DMS79 (cell line): ENCODE measurements around the gene F12.

Experiments used
- DNase-seq: peaks from one replicate; lab custom pipeline; 2025; lab: John Stamatoyannopoulos, UW

F12 gene

DNA sequence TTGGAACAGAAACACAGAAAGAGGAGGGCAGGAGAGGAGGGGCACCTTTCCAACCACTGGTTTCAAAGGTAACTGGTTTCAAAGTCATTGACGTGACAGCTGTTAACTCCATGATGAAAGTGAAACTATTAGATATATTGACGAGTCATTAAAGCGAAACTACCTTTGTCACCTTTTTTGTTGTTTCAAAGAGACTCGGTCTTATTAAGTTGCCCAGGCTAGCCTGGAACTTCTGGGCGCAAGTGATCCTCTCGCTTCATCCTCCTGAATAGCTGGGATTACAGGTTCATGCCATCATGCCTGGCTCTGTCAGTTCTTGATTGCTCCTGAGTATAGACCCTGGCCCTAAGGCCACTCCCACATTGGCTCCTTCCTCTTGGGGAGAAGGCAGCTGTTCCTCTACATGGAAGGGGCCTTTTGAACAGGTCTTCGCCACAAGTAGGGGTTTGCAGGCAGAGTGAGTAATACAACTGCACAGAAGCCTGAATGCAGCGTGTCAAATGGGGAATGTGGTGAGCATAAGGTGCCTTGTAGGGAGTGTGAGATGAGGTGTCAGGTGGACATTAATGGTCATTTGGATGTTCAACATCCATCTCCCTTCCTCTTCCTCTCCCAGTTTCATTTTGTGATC, 3.4 kb upstream of the F12 start:
- no peak for DNase-seq

DNA sequence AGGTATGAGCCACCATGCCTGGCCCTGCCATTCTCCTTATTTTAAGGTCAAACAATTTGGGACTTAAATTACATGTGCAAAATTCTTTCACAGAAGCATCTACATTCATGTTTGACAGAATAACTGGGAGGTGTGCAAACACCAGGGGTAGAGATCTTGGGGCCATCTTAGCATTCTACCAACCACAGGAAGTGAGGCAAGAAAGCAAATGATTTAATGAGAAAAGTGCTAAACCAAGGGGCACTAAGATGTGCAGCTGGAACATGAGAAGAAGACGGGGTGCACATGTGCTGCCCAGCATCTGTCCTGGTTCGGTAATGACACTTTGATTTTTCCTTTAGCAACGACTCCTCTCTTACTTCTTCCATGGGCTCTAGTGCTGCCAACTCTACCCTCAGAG, 1.2 kb upstream of the F12 start:
- no peak for DNase-seq

DNA sequence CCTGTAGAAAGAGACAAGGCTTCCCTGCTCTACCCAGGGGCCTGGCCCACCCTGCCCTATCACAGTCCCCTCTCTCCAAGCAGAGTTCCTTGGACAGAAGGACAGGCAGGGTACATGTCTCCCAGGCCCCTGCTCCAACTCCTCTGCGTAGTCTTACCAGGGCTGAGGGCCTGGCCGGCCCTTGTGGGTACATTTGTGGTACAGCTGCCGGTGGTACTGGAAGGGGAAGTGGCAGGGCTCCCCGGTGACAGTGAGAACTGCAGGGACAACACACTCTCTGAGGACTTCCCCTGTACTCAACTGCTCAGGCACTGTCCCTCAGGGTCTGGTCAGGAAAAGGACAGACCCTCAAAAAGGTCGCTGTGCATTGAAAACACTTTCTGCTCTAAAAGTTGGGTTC, 3.6 kb downstream of the F12 start:
- DNase-seq, result no peak

DNA sequence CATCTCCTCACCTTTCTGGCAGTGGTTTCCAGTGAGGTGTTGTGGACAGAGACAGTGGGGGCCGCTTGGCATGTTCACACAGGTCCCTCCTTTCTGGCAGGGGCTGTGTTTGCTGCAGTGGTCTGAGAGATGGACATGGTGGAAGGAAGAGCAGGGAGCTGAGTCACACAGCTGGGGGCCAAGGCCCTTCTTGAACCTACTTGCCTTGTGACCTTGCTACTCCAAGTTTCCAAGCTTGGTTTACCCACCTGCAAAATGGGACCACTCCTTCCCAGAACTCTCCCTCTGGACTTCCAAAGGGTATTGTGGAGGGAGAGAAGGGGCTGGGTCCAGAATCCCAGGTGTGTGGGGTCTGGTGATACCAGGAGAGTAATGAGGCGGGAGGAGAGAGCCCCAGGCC, 4.1 kb downstream of the F12 start:
- DNase-seq, result no peak

DNA sequence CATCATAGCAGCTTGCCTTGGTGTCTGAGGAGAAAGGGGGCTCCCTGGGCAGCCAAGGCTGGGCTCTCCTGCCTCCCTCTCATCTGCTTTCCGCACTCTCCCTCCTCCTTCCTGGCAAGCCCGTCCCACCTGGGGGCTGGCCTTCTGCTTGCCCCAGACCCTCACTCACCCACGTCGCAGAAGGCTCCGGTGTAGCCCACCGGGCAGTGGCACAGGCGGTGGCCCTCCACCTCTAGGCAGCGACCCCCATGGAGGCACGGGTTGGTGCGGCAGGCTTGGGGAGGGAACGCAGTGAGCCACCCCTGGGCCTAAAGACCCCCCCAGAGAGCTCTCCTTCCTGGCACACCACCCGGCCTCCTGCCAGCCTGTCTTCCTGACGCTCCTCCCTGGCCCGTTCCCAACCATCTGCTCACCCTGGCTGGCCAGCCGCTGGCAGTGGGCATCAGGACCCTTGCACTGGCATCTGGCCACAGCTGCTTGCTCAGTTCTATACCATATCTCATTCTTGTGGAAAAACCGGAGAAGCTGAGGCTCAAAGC, 4.7 kb downstream of the F12 start:
- no peak for DNase-seq

DNA sequence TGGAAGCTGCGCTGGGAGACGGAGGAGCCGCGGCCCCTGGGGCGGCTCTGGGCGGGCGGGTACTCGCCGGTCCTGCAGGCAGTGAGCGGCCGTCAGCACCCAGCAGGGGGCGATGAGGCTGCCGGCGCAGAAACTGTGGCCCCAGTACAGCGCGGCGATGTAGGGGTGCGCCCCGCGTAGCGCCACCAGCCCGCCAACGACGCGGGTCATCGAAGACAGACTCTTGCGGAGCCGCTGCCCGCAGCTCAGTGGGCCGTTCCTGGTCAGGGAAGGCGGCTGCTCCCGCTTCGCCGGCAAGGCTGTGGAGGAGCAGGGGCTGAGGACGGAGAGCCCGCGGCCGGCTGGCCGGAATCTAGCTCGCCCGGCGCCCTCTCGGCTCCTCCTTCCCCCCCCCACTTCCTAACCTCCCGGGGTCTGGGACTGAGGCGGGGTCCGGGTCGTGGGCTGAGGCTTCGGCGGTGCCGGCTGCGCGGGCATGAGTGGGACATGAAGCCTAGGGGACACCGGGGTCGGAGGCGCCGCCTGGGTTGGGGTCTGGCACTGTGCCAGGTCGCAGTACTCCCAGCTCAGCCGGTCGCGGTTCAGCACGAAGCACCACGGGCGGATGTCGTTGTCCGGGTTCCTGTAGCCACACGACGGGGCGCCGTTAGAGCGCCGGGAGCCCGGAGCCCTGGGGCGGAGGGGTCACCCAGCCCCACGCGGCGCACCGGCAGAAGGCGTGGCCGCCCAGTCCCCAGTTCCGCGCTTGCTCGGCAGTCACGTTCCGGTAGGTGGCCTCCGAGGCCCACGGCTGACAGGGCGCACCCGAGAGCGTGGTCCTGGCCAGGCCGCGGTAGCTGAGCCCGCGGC, 5.3 kb downstream of the F12 start:
- no peak for DNase-seq

DNA sequence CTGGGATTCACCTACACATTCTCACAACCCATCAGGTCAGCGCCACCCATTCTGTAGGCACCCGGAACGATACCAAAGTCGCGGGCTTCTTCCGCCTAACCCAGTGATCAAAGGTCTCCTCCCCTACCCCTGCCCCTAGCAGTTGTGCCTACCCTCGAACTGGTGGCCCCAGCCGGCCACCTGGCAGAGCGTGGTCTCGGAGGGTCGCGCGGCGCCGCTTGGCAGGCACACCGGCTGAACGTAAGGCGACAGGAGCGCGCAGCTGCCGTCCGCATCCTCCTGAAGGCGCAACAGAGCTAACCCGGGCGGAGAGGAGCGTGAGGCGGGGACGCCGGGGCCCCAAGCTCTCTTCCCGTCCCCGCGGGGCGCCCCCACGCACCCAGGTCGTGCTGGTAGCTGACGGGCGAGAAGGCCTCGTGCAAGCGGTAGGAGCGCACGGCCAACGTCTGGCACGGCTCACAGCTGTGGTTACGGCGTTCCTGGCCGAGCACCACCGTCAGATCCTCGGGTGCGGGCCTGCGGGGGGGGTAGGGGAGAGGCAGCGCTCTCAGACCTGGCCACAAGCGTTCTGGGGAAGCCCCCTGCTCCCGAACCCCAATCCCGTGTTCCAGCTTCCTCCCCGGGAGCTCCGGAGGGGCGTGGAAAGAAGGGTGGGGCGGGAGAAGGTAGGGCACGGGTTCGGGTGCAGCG, 6.1 kb downstream of the F12 start:
- peak; percentile 22 for DNase-seq

DNA sequence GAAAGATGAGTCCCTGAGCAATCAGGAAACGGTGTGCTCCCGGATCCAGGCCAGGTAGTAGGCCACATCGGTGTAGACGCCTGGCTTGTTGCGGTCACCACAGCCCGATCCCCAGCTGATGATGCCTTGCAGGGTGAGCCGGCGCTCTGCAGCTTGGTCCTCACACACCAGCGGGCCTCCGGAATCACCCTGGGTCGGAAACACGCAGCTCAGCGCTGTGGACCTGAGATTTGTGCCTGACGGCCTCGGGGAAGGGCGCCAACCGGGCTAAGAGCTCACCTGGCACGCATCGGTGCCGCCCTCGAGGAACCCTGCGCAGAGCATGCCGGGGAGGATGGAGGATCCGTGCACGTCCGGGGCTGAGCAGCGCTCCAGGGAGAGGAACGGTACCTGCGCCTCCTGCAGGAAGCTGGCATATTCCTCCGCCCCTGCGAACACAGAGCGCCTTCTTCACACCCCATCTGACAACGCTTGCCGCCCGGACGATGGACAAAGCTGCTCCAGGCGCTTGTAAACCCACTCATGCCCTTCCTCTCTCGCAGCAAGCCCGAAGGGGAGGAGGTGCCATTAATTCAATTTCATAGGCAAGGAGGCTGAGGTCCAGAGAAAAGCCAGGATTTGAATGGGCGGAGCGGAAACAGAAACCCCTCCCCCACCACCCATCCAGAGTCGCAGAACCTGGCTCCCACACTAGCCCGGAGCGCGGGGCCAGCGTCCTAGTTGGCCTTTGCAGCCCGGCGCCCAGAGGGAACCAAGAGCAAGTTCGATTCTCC, 6.9 kb downstream of the F12 start:
- DNase-seq, result peak; percentile 53

DNA sequence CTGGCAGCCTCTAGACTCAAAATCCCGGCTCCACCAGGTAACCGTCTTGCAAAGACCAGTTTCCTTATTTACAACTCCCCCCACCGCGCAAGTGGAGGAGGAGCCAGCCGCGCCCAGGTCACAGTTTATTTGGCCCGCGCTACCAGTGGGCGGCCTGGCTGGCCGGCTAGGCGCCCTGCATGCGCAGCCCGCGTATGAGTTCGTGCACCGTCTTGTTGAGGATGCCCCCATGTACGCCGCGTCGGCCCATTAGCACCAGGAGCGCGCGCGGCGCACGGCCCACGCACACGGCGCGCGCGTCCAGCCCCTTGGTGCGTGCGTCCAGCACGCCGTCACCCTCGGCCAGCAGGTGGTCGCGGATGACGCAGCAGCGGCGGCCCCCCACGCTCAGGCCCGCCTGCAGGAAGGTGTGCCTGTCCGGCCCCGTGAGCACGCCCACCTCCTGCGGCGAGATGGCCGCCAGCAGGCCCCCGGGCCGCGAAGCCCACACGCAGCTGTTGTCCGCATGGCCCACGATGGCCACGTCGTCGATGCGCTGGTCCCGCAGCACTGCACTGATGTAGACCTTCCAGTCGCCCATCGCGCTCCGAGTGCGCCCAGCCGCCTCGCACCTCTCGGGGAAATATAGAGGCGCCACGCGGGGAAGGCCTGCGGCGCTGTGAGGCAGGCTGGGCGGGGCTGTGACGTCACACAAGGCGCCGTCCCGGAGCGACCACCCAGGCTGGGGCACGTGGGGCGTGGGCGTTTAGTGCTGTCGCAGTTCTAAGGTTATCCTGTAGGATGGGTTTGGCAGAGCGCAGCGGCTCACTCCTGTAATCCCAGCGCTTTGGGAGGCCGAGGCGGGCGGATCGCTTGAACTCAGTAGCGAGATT, 9.1 kb downstream of the F12 start, which contains the start of gene PFN3:
Gene PFN3, minus strand, starts transcription at position 665 of the 872 bp plus-strand sequence. Its CDS starts 85 bp downstream, at position 580.
- no peak for DNase-seq

DNA sequence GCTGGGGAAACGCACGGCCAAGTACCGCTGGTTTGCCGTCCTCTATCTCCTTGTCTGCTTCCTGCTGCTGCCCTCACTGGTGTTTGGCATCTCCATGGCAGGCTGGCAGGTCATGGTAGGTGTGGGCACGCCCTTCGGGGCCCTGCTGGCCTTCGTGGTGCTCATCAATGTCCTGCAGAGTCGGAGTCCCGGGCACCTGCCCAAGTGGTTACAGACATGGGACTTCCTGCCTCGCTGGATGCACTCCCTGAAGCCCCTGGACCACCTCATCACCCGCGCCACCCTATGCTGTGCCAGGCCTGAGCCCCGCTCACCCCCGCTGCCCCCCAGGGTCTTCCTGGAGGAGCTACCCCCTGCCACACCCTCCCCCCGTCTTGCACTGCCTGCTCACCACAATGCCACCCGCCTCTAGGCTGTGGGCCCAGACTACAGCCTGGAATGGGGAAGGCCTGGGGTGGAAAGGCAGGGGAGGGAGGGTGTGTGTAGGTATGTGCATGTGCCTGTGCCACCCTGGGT, 11.4 kb downstream of the F12 start:
- DNase-seq, result no peak

DNA sequence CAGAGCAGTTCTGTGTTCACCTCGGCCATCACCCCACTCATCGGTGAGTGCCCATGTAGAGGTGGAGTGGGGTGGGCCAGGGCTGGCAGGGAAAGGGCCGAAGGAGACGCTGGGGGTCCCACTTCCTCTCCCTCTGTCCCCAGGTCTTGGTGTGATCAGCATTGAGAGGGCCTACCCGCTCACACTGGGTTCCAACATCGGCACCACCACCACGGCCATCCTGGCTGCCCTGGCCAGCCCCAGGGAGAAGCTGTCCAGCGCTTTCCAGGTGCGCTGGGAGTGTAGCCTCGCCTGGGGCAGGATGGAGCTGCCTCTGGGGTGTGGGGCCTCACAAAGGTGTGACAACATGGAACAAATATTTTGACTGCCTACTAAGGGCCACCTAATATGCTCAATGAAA, 12.6 kb downstream of the F12 start:
- no peak for DNase-seq

DNA sequence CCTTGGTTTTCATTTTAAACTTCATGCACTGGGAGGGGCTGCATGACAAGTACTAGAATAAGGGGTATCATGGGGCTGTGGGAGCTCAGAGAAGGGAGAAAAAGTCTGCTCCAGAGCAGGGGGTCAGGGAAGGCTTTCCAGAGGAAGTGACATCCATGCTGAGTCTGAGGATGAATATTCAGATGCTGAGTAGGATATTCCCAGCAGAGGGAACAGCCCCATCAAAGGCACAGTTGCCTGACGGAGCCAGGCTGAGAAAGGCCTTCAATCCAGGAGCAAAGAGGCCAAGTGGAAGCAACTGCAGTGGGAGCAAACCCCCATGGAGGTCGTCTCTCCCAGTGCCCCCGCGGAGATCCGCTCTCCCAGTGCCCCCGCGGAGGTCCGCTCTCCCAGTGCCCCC, 13.3 kb downstream of the F12 start:
- no peak for DNase-seq

DNA sequence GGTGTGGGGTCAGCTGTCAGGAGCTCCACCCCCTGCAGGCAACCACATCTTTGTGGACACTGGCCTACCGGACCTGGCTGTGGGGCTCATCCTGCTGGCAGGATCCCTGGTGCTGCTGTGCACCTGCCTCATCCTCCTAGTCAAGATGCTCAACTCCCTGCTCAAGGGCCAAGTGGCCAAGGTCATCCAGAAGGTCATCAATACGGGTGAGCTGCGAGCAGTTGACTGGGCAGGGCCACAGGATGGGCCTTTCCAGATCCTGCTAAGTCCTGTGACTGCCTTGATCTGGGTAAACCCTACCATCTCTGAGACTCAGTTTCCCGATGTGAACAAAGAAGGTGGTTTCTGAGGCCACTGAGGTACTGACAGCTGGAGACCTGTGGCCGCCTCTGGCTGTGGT, 15.4 kb downstream of the F12 start:
- no peak for DNase-seq

DNA sequence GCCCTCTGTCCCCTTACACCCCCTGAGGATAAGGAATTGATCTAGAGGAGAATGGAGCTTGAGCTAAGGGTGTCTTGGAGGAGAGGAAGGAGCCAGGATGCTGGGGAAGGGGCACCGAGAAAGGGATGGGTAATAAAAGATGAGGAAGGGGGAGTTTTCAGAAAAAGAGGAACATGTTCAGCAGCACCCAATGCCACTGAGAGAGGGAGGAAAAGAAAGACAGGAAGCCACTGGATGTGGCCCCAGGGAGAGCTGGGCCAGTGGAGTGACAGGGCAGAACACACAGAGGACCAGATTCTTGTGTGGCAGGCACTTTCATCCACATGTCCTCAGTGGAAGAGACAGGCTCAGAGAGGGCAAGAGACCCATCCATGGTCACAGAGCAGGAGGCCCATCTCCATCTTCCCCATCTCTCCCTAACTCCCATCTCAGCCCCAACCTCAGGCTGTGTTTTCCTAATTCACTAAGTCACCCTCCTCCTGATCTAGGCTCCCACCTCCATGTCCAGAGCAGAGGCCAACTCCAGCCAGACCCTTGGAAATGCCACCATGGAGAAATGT, 16.1 kb downstream of the F12 start:
- DNase-seq, result no peak

DNA sequence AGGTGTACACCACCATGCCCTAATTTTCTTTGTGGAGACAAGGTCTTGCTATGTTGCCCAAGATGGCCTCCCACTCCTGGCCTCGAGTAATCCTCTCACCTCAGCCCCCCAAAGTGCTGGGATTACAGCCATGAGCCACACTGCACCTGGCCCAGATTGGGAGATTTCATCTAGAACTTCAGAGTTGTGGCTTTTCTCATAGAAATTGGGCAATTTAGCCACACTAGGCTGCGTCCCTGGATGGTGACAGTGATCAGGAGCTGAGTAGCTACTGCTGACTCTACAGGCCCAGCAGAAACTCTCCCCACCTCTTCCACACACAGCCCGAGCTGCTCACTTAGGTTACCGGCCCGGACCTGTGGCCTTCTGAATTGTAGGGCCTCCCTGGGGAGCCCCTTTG, 16.6 kb downstream of the F12 start:
- no peak for DNase-seq

DNA sequence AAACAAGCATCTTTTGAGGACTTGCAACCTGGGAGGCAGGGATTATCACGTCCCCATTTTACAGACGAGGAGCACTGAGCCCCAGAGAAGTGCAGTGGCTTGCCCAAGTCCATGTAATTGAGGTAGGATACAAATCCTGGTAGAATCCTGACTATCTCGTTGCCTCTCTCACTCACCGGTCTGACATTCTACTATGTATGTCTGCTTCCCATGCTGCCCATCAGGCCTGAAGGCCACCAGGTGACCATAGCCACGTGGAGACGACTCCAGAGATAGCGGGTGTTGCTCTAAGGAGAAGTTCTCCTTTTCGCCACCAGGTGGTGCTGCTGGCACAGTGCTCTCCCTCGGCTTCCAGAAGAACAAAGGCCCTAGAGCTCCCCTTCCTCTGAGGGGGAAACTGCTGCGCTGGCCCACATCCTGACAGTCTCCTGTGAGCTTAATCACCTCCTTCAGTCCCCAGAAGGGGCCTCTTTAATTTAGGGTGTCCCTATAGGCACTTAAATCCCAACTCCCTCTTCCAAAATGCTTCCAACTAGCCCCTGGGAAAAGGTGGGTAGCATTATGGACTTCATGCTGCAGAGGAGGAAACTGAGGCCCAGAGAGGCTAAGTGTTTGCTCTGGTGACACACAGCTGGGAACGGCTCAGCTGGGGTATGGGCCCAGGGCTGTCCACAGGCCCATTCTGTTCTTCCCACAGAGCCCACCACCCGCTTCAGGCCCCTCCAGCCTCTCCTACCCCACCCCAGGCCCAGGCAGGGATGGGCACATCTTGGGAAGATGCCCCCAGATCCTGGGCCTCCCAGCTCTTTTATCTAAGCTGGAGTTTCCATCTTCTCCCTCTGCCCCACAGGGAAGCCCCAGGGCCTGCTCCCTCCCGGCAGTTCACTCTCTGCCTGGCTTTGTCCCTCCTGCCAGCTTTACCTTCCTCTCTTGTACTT, 18.7 kb downstream of the F12 start:
- peak; percentile 29 for DNase-seq

DNA sequence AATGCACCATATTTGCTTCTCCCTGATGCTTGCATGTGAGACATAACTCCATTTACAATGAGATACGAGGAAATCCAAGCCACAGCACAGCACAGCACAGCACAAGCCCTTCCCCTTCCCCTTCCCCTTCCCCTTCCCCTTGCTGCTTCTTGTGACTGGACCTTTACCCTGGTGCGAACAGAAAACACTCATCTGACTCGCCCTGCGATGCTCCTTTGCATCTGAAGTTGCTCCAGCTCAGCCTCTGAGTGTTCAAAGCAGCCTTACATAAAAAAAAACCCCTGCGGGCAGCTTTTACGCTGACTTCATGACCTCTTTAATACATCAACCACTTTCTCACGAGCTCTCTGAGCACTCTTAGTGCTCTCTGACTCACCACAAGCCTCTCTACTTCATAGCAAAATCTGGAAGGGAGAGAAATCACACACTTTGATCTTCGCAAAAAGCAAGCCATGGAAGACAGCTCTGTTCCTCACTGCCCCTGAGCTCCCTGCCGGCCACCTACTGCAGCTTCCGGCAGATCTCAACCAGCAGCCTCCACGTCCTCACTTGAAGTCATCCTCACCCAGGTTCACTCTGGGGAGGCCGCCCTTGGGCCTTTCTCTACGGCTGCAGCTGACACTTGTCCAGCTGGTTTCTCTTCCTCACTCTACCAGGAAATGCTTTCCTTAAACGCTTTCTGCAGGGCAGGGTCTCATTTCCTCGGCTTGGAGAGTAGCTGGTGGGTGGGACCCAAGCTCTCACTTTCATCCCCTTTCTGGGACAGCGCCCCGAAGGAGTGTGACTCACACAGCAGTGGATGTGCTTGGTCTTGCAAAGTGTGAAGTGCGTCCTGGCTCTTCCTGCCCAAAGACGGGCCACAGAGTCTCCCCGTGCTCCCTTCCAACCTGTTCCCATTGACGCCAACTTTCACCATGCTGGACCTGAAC, 19.9 kb downstream of the F12 start:
- DNase-seq, result peak; percentile 77

DNA sequence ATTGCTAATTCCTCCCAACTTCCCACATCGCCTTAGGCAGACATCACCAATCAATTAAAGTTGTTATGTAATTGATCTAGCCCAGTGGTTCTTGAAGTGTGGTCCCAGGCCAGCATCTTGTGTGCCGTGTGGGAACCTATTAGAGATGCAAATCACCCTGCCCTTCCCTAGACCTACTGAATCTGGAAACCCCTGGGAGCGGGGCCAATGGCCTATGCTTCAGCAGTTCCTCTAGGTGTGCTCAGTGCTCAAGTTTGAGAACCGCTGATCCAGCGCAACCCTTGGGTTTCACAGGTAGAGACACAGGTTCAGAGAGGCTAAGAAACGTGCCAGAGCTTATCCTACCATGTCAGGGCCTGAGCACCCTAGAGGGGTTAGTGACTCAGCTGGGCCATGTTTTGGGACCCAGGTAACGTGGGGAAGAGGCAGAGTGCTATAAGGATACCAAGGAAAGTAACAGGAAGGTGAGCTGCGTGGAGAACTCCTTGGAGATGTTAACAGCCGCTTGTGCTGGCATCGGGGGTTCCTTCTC, 20.8 kb downstream of the F12 start:
- no peak for DNase-seq
